ENCODE measurements around the gene INSRR. TPM values are rescaled to one million over a fixed set of nuclear protein-coding genes. Genes with fewer than 3 reads are reported as not detected.

INSRR gene
- total and polyA plus RNA-seq, 9 donors, result 0.02 to 0.15 TPM; not detected in 7

- Histone ChIP-seq H3K27me3 (no peaks in the 10 kb centered on the region), H3K36me3 (no peaks in the 10 kb centered on the region), H3K4me1 (ENCODE audit: insufficient read depth) (peaks cover 14% of the 10 kb centered on the region), H3K27ac (peak overlapping the region in 1 of 2 donors; percentile 94), H3K4me3 (peak overlapping the region; percentile 39), H3K9me3 (no peaks in the 10 kb centered on the region)
- WGBS, 3 donors, result 7 to 10% (median 8%) methylated on average over 48 of the region's 48 CpGs
- TF ChIP-seq EP300 (IDR thresholded peaks at IDR 0.05) (no peak), CTCF (IDR thresholded peaks at IDR 0.05) (peak; percentile 74 to 94 (median 82)), POLR2A (IDR thresholded peaks at IDR 0.05) (no peak)
- intact Hi-C loops (cut with DNase I), result no loop called here
- DNase-seq, result peak; percentile 92 to 97 (median 94)
Observed at GRCh38 chr1:156892190-156893047, 33.5 kb upstream of the INSRR start.

- 44 to 47% (median 46%) methylated on average over 8 of the region's 8 CpGs for WGBS, 3 donors
- Histone ChIP-seq H3K4me1 (ENCODE audit: insufficient read depth) (peaks cover 11% of the 10 kb centered on the region), H3K9me3 (no peaks in the 10 kb centered on the region), H3K27me3 (no peaks in the 10 kb centered on the region), H3K4me3 (no peak overlapping the region), H3K36me3 (no peaks in the 10 kb centered on the region), H3K27ac (no peak overlapping the region)
- intact Hi-C loops (cut with DNase I), result loop anchor here in 2 of 4 donors (10.0 kb wide), 2 partner anchors 115 to 185 kb away; partner anchors contain the start of gene CRABP2 (in 1 of the 2)
- TF ChIP-seq CTCF (IDR thresholded peaks at IDR 0.05), result peak; percentile 48 to 65 (median 49)
- no peak for TF ChIP-seq EP300 (IDR thresholded peaks at IDR 0.05)
- TF ChIP-seq POLR2A (IDR thresholded peaks at IDR 0.05), result no peak
- peak; percentile 75 to 86 (median 82) for DNase-seq
Observed at GRCh38 chr1:156889802-156890580, 31.1 kb upstream of the INSRR start.

GRCh38 chr1:156887734-156888133 is 28.8 kb upstream of the INSRR start:
- no peak overlapping the region for H3K27ac ChIP-seq
- no peaks in the 10 kb centered on the region for H3K27me3 ChIP-seq
- no peaks in the 10 kb centered on the region for H3K36me3 ChIP-seq
- DNase-seq, result no peak
- no peak overlapping the region for H3K4me3 ChIP-seq
- intact Hi-C loops (cut with DNase I), result loop anchor here in 2 of 4 donors (10.0 kb wide), 2 partner anchors 113 to 183 kb away; partner anchors contain the start of gene CRABP2 (in 1 of the 2)
- WGBS, 3 donors, result 50 to 63% (median 57%) methylated on average over 6 of the region's 6 CpGs
- H3K9me3 ChIP-seq, result no peaks in the 10 kb centered on the region
- TF ChIP-seq POLR2A (IDR thresholded peaks at IDR 0.05) (no peak), EP300 (IDR thresholded peaks at IDR 0.05) (no peak), CTCF (IDR thresholded peaks at IDR 0.05) (no peak)
- peaks cover 2% of the 10 kb centered on the region for H3K4me1 ChIP-seq (ENCODE audit: insufficient read depth)

GRCh38 chr1:156887317-156887716 is 28.4 kb upstream of the INSRR start:
- no peaks in the 10 kb centered on the region for H3K9me3 ChIP-seq
- TF ChIP-seq EP300 (IDR thresholded peaks at IDR 0.05) (no peak), CTCF (IDR thresholded peaks at IDR 0.05) (no peak), POLR2A (IDR thresholded peaks at IDR 0.05) (no peak)
- no peak for DNase-seq
- no peaks in the 10 kb centered on the region for H3K36me3 ChIP-seq
- H3K27ac ChIP-seq, result no peak overlapping the region
- H3K27me3 ChIP-seq, result no peaks in the 10 kb centered on the region
- no peaks in the 10 kb centered on the region for H3K4me1 ChIP-seq (ENCODE audit: insufficient read depth)
- no peak overlapping the region for H3K4me3 ChIP-seq
- WGBS, 3 donors, result 9 to 26% (median 22%) methylated on average over 3 of the region's 3 CpGs
- intact Hi-C loops (cut with DNase I), result loop anchor here in 2 of 4 donors (10.0 kb wide), 2 partner anchors 113 to 183 kb away; partner anchors contain the start of gene CRABP2 (in 1 of the 2)

Data from ovary (tissue), 9 donors.